H1 (cell line): ENCODE results near the gene CDKL5. TPM values are rescaled to one million over a fixed set of nuclear protein-coding genes. Genes with fewer than 3 reads are reported as not detected.
A peak's percentile ranks its signal among the peaks of the same experiment; 100 is the strongest.

ENCODE experiments used
- ASH2L ChIP-seq: fragments of 200-600, 300-600 bp; sonication (generic); IDR thresholded peaks from one replicate; pipeline ENCODE4 v1.7.1; 2017; ENCODE audit warnings: low read length
- ATF2 ChIP-seq: IDR thresholded peaks from 2 replicates; pipeline ENCODE4 v1.6.1; 2012; ENCODE audit warnings: low read length, inconsistent platforms
- FOSL1 ChIP-seq: IDR thresholded peaks from 2 replicates; pipeline ENCODE4 v1.6.1; 2011; ENCODE audit warnings: mild to moderate bottlenecking, low read depth, low read length, moderate library complexity; ENCODE audit not compliant: insufficient read depth
- HDAC2 ChIP-seq, 2 experiments: fragments of 300-600 bp in 1 of 2; sonication (generic) in 1 of 2; IDR thresholded peaks; 2 replicates each; pipeline ENCODE4 v1.6.1; 2011 to 2012; ENCODE audit warnings: low read depth in 2 of 2, low read length in 2 of 2, mild to moderate bottlenecking in 2 of 2, moderate library complexity in 2 of 2, borderline replicate concordance in 1 of 2, inconsistent platforms in 1 of 2
- JUN ChIP-seq: IDR thresholded peaks from 2 replicates; pipeline ENCODE4 v1.6.1; 2011; ENCODE audit warnings: low read depth, mild to moderate bottlenecking, improper control_type of control experiment, low read length
- KDM4A ChIP-seq: IDR thresholded peaks from one replicate; pipeline ENCODE4 v1.7.1; 2012; ENCODE audit warnings: low read depth, mild to moderate bottlenecking, moderate library complexity, low read length, inconsistent platforms; ENCODE audit not compliant: severe bottlenecking
- PHF8 ChIP-seq: fragments of 200-600 bp; sonication (generic); conservative IDR thresholded peaks from 2 replicates; pipeline ENCODE4 v1.7.1; 2012; ENCODE audit warnings: low read depth, mild to moderate bottlenecking, inconsistent platforms, low read length, moderate library complexity
- POLR2A ChIP-seq, 2 experiments: IDR thresholded peaks; 1 replicate in 1 of 2; 2 replicates in 1 of 2; pipeline ENCODE4 v1.6.1; 2011; ENCODE audit warnings: low read depth in 2 of 2, low read length in 2 of 2, mild to moderate bottlenecking in 2 of 2; ENCODE audit errors: control extremely low read depth in 1 of 2
- SP4 ChIP-seq: IDR thresholded peaks from 2 replicates; pipeline ENCODE4 v1.6.1; 2012; ENCODE audit warnings: low read length, inconsistent platforms
- polyA plus RNA-seq, 7 experiments: library from polyadenylated mRNA; depleted of rRNA in 3 of 7; stranded (reverse) in 5 of 7; unstranded in 2 of 7; fragments of >200 nt in 5 of 7; fragments of 200-250 nt in 2 of 7; gene quantifications; 1 replicate in 5 of 7; 2 replicates in 1 of 7; 4 replicates in 1 of 7; pipeline versions ENCODE4 v1.2.1 to v1.2.3, GENCODE V29; 2011 to 2013; ENCODE audit warnings: missing spikeins in 2 of 7, mixed read lengths in 2 of 7
- total RNA-seq: library from RNA; stranded (reverse); fragmentation: NEBNext Ultra II Directional; extraction: Animal tissue kit (Norgen Biotek cat#: 25700); gene quantifications from 2 replicates; pipeline ENCODE4 v1.2.1, GENCODE V29; 2021

CDKL5 gene
- total and polyA plus RNA-seq, 2 of the 8 experiments (the other 6 are each of a cell fraction or from before 2014, with no cell fraction given): 5.5 to 15.6 TPM

DNA sequence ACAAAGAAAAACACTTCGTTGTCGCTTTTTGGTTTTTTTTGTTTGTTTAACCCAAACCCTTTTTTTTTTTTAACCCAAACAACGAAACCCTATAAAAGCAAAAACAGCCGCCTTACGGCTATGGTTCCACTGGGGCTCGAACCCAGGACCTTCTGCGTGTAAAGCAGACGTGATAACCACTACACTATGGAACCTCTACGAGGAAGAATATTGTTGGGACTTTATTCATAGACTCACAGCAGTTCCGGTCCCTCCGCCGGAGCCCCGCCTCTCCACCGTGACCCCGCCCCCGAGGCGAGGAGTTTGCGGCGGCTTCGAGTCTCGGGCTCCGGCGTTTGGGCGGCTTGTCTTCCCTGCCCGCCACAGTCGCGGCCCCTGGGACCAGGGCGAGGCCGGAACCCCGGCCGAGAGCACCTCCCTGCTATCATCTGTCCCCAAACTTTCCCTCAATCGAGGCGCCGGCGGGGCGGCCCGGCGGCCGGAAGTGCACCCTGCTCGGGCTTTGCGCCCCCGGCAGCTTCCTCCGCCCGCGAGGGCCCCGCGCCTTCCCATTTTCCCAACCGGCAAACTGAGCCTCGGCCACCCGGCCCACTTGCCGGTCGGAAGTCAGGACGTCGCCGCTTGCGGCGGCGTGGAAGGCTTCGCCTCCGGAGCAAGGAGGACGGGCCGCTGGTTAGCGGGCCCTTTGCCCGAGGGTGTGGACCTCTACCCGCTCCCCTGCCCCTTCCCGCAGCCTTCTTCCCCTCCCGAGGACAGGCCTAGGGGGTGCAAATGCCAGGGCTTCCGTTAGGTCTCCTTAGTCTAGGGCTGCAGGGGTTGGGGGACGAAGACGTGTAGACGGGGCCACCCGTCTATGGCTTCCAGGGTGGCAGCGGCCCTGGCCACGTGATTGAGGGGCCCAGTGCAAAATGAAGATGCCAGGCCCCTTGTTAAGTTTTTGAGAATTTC, 249.7 kb downstream of the CDKL5 start (continued):
- TF ChIP-seq ATF2 (0 out of 2 replicates have a peak, but pooled peaks have one; percentile 37), PHF8 (peak; percentile 50; the same call in 1 of the 2 replicates), JUN (no peak), ASH2L (peak; percentile 100), POLR2A (IDR thresholded peaks at IDR 0.05; ENCODE audit: control extremely low read depth in 1 of 2, low read depth in 2 of 2, low read length in 2 of 2) (0 out of 3 replicates have a peak, but pooled peaks of 1 of the 2 experiments have one; percentile 38), SP4 (no peak), HDAC2 (IDR thresholded peaks at IDR 0.05; ENCODE audit: borderline replicate concordance in 1 of 2, low read depth in 2 of 2, low read length in 2 of 2) (no peak), FOSL1 (no peak), KDM4A (peak; percentile 63)
- TF ChIP-seq, all 59 proteins: peak for 10
